Activated CD4-positive, alpha-beta T cell treated with anti-CD3 and anti-CD28 coated beads, Interleukin-10, Interleukin-2, amounts not matched to agents 100 ng/mL and 50 ng/mL, durations not matched to agents 16 hours and 8 hours (primary cell): ENCODE measurements around the gene TBC1D22B.

Source experiments
- DNase-seq: peaks from one replicate; pipeline ENCODE4 v3.0.0-alpha.2; 2020

Gene TBC1D22B

DNA sequence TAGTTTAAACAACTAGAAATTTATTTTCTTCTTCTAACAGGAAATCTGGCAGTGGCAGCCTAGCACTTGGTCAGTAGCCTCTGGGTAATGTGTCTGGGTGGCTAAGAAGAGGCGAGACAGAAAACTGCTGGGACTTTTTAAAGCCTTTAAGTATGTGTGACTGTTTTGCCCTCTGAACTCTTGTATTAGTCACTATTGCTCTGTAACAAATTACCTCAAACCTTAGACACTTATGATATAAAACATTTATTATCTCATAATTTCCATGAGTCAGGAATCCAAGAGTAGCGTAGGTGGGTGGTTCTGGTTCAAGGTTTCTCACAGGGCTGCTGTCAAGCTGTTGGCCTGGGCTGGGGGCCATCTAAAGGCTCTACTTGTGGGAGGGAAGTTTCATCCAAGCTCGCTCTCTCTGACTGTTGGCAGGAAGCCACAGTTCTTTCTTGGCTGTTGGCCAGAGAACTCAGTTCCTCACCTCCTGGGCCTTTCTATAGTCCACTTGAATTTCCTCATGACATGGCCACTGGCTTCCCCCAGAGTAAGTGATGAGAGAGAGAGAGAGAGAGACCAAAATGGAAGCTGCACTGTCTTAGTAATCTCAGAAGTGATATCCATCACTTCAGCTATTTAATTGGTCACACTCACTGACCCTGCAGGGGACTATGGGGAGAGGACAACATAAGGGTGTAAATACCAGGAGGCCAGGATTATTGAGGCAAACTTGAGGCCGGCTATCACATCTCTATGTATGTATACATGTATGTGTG lies 17.4 kb upstream of the TBC1D22B start:
- peak; percentile 75 for DNase-seq

DNA sequence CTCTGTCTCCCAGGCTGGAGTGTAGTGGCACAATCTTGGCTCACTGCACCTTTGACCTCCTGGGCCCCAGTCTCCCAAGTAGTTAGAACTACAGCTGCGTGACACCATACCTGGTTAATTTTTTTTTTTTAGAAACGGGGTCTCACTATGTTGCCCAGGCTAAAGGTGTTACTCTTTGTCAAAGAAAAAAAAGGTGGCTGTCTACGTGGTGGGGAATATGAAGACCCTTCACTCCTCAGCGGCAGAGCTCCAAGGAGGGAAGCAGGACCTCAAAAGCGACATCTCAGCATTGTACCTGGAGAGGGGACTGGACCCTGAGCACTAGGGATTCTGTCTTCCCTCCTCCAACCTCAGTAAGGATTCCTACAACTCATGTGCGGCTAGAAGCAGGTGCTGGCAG lies 16.4 kb upstream of the TBC1D22B start:
- no peak for DNase-seq

DNA sequence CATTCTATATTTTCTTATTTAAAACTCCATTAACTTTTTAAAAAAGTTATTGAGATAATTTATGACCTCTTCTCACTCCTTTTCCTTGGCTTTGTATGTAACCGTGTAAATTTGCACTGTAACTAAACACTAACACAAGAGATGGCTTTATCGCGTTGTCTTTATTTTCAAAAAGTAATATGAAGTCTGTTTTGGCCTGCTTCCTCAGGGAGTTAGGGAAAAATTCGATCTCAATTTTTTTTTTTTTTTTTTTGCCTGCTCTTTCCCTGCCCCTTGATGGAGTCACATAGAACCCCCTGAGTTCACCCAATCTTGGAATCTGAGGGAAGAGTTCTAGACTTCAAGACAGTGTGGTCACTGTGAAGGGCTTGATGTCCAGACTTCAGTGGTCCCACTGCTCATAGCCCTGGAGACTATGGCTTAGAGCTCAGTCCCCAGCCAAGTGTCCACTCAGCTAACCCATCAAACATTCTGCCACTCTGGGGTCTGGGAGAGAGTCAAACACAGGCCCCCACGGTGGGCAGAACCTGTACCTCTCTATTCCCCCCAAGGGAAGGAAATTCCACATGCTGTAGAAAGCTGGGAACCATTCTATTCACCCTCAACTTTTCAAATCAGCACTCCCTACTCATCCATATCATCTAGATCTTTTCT lies 15.7 kb upstream of the TBC1D22B start:
- no peak for DNase-seq

DNA sequence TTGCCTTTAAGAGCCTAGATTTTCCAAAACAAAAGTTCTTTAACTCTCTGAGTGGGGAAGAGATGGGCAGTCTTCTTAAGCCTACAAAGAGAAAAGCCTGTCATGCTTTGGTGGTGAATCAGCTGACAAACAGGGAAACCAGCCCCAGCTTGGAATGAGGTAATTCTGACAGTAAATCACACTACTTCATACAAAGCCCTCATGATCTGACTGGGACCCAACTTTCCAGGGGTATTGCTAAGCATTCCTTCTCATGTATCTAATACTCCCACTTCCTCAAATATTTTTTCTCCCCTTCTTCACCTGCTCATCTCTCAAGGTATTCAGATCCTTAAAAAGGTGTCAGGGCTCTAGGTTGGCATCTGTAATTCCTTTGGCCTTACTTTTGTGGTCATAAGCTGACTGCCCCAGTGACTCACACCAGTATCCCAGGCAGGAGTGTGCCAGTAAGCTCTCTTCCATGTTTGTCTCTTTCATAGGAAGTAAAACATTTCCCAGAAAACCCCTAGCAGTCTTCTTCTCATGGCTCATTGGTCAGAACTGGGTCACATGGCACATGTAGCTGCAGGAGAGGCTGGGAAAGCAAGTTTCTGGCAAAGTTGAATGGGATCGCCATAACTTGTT lies 15.0 kb upstream of the TBC1D22B start:
- DNase-seq = peak; percentile 43

DNA sequence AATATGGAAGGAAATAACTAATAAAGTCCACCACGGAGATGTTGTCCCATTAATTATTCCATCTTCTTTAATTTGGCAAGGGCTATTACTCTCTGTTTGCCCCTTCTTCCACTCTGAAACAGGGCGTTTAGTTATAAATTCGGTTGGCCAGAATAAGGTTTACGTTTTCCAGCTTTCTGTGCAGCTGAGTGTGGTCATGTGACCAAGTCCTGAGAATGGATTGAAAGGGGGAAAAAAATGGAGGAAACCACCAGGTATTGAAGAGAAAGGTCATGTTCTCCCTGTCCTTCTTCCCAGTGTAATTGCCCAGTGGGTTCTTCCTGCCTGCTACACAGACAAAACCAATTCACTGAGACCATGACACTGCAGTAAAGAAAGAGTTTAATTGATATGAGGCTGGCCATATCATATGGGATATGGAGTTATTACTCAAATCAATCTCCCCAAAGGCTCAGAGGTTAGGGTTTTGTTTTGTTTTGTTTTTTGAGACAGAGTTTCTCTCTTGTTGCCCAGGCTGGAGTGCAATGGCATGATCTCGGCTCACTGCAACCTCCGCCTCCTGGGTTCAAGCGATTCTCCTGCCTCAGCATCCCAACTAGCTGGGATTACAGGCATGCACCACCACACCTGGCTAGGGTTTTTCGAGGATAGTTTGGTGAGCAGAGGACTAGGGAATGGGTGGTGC lies 14.3 kb upstream of the TBC1D22B start:
- DNase-seq = no peak

DNA sequence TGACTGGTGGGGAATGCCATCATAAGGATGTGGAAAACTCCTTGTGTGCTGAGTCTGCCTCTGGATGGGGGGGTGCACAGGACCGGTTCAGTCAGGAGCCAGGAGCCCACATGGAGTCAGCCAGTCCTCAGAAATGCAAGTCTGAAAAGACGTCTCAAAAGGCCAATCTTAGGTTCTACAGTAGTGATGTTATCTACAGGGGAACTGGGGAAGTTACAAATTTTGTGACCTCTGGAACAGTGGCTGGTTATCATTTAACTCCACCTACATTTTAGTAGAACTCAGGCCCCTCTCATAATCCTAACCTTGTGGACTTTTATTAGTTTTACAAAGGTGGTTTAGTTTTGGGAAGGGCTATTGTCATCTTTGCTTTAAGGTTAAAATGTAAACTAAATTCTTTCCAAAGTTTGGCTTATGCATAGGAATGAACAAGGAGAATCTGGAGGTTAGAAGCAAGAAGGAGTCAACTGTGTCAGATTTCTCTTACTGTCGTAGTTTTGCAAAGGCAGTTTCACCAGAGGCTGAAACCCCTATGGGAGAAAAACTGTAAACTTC lies 13.7 kb upstream of the TBC1D22B start:
- no peak for DNase-seq

DNA sequence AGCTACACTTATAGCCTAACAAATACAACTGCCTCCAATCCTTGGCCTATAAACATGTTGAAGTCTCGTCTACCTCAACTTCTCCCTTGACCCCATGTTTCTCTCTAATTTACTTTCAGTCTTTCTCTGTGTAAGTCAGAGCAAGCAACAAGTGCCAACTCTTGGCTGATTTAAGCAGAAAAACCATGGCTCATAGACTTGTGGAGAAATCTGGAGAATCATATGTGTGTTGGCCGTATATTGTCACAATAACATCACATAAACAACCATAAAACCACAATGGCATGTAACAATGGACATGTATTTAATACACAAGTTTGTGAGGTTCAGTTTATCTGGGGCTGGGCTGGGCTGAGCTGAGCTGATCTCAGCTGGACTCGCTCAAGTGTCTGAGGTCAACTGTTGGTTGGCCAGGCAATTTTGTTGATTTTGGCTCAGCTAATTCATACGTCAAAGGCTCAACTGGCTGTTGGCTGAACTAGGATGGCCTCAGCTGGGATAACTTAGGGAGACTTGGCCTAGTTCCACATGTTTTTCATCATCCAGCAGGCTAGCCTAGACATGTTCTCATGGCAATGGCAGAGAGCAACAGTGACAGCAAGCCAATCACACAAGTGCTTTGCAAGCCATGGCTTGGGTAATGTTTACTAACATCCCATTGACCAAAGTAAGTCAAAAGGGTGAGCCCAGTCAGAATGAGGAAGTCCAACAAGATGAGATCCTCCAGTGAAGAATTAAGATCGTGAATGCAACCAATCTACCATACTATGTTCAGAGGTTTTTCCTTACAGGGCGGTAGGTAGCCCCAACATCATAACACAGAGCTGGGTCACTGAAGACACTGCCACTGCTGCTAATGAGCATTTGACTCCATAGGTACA lies 12.9 kb upstream of the TBC1D22B start:
- no peak for DNase-seq

DNA sequence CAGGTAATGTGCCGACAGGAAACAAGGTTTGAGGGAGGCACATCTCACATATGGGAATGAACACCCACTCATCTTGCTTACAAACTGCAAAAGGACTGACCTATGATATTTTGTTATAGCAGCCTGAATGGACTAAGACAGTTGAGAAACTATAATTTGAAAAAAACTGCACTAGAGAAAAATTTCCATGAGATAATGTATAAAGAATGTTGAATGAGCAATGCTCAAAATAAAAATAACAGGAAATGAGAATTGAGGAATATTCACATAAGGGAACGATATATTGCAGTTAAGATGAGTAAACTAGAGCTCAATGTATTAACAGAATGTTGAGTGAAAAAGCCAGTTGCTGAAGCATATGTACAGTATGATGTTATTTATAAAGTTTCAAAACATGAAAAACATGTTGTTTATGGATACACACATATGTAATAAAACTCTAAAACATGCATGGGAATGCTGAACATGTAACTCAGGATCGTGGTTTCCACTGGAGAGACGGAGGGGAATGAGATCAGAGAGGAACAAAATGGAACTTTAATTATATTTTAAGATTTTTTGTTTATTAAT lies 6.3 kb upstream of the TBC1D22B start:
- no peak for DNase-seq

DNA sequence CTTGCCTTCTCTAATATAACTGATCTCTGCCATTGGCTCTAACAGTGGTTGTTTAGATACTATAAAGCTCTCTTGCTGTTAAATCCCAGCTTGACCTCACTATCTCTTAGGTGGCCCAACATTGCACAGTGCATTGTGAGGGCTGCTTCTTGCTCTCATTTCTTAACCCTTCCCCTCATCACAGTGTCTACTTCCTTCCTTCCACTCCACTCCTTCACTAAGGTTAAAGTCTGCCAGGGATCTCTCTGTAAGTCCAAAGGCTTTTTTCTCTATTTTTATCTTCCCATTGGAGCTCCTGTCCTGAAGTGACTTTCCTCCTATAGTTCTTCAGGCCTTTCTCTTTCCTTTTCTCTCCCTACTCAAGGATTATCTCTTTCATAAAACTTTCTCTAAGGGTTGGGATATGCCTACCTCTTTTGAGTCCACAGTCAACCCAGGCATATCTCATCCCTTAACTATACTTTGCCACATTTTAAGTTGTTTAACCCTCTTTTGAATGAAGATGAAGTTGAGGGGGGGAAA lies 4.0 kb upstream of the TBC1D22B start:
- DNase-seq = no peak

DNA sequence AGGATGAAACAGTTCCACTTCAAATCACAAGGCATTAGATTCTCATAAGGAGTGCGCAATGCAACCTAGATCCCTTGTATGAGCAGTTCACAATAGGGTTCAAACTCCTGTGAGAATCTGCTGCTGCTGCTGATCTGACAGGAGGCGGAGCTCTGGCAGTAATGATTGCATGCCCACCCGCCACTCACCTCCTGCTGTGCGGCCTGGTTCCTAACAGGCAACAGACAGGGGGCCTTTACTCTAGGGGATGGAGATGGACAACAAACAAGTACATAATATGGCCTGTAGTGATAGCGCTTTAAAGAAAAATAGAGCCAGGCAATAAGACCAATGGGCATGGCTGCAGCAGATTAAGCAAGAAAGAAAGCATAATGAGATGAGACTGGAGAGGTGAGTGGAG lies 2.7 kb upstream of the TBC1D22B start:
- no peak for DNase-seq

DNA sequence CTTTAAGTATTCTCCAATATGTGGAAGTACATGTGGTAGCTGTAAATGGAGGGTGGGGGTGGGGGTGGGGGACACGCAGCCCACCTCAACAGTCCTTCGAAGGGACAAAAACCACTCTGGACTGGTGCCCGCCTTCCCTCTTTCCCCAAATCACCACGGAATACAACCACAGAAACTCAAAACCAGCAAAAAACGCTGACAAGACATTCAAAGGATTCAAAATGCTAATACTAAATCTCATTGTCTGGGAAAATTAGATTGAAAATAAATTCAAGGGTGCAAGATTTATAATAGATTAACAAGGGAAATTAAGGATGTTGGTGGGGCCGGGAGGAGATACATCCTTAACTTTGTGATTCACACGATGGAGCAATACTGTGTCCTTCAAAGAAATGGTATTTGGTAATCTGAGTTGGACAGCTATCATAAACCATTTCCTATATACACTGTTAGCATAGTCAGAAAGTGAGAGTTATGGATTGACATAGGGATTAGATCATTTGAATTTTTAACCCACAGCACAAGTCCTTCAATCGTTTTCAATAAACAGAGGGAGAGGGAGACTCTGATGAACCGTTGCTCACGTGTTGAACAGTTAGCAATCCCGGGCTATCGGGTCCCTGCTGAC lies 766 bp upstream of the TBC1D22B start:
- no peak for DNase-seq

DNA sequence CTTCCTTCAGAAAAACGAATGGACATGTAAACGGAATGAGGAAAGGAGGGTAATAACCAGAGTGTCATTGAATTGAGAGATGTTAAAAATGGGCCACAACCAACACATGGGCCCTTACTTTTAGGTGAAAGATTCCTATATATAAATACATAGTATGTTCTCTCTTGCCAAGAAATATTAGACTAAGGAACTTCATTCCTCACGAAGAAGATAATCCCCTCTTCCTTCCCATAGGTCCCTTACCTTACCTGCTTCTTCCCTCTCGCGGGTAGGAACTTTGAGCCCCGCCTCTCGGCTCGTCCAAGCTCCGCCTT lies 295 bp upstream of the TBC1D22B start:
- DNase-seq = no peak

DNA sequence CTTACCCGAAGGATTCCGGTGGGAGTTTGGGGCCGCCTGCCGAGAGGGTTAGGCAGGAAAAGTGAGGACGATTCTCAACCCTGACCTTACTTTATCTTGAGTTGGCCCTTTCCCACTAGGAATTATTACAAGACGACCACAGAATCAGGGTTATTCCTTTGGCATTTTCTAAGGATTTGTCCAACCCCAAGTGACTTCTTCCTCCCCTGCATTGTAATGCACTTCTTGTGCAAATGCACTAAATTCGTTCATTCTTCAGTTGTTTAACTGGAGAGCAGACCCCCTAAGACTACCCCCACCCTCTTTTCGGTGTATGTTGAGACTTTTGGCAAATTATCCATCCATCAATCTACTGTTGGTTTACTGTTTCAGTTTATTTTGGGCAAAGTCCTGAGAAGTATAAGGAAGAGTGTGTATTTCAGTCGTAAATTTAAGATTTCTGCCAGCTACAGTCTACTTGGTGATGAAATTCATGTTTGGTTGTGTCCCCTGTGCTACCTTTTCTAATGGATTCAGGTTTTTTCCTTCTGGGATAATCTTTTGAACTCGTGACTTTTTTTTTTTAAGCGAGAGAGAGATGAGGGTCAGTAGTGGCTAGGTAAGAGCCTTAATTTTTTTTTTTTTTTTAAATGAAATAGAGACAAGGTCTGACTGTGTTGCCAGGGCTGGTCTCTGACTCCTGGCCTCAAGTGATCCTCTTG lies 983 bp downstream of the TBC1D22B start:
- DNase-seq = no peak

DNA sequence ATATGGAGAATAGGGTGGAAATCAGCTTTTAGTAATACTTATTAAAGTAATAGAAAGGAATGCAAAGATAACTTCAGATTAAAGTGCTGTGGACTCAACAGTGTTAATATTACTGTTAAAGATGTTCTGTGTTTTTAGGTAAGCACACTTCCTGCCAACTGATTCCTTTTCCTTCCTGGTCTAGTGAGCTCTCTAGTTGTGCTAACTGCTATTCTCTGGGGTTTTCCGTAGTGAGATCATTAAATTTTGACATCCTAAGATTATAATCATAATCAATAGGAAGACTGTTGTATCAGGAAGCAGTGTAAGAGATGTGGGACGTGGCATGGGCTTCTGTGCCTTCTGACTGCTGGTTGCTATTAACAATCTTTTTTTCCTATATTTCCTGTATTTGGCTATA lies 1.6 kb downstream of the TBC1D22B start:
- DNase-seq = peak; percentile 66

DNA sequence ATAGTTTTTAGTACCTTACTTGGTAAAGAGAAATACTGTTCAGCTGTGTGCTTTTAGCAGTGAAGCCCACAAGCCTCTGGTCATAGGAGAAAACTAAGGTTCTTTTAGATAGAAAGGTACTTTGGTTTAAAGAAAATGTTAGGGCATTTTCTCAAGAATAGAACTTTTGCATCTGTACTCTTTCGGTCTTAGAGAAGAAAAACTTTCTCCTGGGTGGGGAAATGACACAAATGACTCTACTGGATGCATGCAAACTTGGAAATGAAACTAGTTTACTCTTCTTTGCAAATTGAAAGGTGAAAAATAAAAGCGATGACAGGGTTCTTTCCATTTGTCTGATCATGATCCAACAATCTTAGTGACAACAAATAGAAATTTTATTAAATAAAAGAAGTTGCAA lies 2.5 kb downstream of the TBC1D22B start:
- DNase-seq = peak; percentile 78

DNA sequence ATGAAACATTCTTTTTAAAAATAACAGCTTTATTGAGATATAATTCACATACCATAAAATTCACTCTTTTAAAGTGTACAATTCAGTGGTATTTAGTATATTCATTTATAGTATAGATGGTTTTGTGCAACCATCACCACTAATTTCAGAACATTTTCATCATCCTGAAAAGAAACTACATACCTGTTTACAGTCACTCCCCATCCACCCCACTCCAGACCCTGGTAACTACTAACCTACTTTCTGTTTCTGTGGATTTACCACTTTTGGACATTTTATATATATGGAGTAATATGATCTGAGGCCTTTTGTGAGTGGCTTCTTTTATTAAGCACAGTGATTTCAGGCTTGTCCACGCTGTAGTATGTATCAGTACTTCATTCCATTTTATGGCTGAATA lies 2.9 kb downstream of the TBC1D22B start:
- DNase-seq = peak; percentile 67

DNA sequence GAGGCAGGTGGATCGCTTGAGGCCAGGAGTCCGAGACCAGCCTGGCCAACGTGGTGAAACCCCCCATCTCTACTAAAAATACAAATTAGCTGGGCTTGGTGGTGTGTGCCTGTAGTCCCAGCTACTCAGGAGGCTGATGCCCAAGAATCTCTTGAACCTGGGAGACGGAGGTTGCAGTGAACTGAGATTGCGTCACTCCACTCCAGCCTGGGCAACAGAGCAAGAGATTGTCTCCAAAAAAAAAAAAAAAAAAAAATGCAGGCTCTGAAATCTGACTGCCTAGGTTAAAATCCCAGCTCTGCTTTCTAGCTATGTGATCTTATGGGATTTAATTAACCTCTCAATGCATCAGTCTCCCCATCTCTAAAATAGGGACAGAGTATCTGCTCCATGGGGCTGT lies 3.6 kb downstream of the TBC1D22B start:
- no peak for DNase-seq

DNA sequence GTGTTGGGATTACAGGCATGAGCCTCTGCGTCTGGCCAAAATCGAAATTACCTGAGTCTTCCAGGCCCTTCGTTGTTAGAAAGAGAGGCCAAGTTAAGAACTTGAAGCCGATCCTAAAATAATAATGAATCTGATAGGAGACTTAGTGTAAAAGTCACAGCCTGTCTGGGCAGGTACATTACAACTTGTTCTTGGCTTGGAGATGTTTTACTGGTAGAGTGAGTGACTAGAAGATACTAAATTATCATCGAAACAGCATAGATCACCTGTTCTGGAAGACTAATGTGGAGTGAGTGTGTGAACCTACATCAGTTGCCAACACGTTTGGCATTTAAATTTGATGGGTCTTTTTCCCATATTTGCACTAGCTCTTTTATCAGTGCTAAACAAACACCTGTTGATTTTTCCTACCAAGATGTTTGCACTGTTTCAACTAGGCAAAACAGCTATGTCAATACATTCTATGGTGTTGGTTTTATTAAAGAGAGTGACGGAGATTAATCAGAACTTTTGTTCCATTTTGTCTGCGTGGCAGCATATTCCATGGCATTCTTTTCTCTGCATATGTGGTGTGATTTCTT lies 5.0 kb downstream of the TBC1D22B start:
- DNase-seq = no peak

DNA sequence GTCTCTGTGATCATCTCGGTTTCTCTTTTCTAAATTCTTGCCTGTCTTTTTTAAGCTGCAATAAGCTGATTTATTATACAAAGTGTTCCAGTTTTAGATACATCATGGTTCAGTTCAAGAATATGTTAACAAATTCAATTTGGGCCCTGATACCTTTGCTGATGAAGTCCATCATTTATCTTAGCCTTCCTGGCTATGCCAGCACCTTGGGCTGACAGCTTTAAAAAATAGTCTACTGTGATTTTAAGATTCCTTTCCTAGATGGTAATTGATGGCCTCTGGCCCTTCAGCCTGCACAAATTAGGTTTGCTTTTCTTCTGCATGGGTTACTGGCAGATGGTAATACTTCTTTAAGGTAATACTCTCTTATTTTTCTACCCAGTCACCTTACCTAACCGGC lies 7.4 kb downstream of the TBC1D22B start:
- no peak for DNase-seq

DNA sequence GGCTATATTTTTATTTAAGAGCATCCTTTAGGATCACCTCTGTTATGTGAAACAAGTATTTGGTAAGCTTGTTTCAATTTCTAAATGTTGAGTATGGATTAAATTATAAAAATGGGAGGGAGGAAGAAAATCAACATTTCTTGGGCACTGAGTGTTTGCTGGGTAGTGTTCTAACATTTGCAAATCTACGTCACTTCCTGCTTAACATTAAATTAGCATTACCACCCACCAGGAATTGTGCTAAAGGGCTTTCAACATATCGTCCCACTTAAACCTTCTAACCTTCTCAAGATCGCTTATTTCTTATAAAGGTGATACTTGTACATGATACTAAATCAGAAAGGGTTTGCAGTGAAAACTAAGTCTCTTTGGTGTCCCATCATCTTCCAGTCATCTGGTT lies 8.3 kb downstream of the TBC1D22B start:
- no peak for DNase-seq
